Uterus (tissue), 2 donors: ENCODE measurements around the gene SH2D4B.

ENCODE experiments used
- CTCF ChIP-seq, 4 experiments: fragments of 200-600 bp in 2 of 4; fragments of 450-650 bp in 2 of 4; sonication (generic) in 2 of 4; IDR thresholded peaks; one replicate each; pipeline ENCODE4 v1.5.1; 2016 to 2019; ENCODE audit warnings: antibody characterized with exemption in 4 of 4, mild to moderate bottlenecking in 2 of 4, moderate library complexity in 1 of 4
- POLR2A ChIP-seq, 2 donors: fragments of 450-650 bp; IDR thresholded peaks; one replicate each; pipeline ENCODE4 v1.6.1; 2016; ENCODE audit warnings: antibody characterized with exemption in 2 of 2, mild to moderate bottlenecking in 1 of 2, moderate library complexity in 1 of 2

GRCh38 chr10:80554050-80554449, 16.3 kb downstream of the SH2D4B start:
- TF ChIP-seq CTCF (IDR thresholded peaks at IDR 0.05) (no peak), POLR2A (IDR thresholded peaks at IDR 0.05) (no peak)
